HepG2 (cell line): ENCODE results near the gene TRIM62. TPM values are rescaled to one million over a fixed set of nuclear protein-coding genes. Genes with fewer than 3 reads are reported as not detected.
"Not testable (repeated sequence)": the region's sequence is repeated elsewhere in the genome, so short reads cannot be mapped to it uniquely, and the experiment has no call there.

Experiments used
- ATAC-seq: fragments of 200-7000 bp; cut with Tn5 transposase; 3 replicates; pipeline ENCODE4 v1.9.1; 2020; ENCODE audit warnings: mild to moderate bottlenecking, moderate library complexity
- BruUV-seq: library from RNA; stranded (reverse); fragments of 400-500 nt; replicated peaks from 2 replicates; lab custom pipeline; 2021; lab: Mats Ljungman, UMichigan
- CTCF ChIA-PET: fragments of 300-600 bp; formaldehyde crosslinking; extraction: SDS; loops from one replicate; lab custom pipeline; 2021; ENCODE audit warnings: low total read pairs, inconsistent platforms, low intra/inter-chr PET ratio; lab: Yijun Ruan, JAX
- POLR2A ChIA-PET: fragments of 350-600 bp; sonication (Branson Sonifier 250); formaldehyde crosslinking; loops from one replicate; lab custom pipeline; 2020; ENCODE audit warnings: antibody characterized with exemption, inconsistent platforms; lab: Yijun Ruan, JAX
- DNase-seq: peaks from one replicate; pipeline ENCODE4 v3.0.0-alpha.2; 2015; ENCODE audit warnings: low spot score
- FAIRE-seq: peaks from 3 replicates; lab custom pipeline; 2011; peaks lifted over from hg19 to GRCh38; lab: Jason Lieb, UNC
- H2AFZ ChIP-seq: one replicate; pipeline ENCODE4 v1.6.1; 2011; ENCODE audit warnings: low read length, inconsistent platforms
- H3K27ac ChIP-seq: fragments of 300-600 bp; 3 replicates; pipeline ENCODE4 v1.8.0; 2011; ENCODE audit warnings: mixed run types, mild to moderate bottlenecking, mixed read lengths, low read length, inconsistent platforms; ENCODE audit not compliant: insufficient read depth; ENCODE audit errors: extremely low read length
- H3K27me3 ChIP-seq, 2 experiments: fragments of 200-600 bp in 1 of 2; 2 replicates in 1 of 2; 3 replicates in 1 of 2; pipeline versions ENCODE4 v1.6.0 to v1.8.0; 2011; ENCODE audit warnings: low read length in 2 of 2, mild to moderate bottlenecking in 2 of 2, moderate library complexity in 2 of 2, inconsistent platforms in 1 of 2; ENCODE audit not compliant: insufficient read depth in 2 of 2, control insufficient read depth in 1 of 2
- H3K36me3 ChIP-seq, 2 experiments: fragments of 200-600 bp in 1 of 2; replicated peaks in 1 of 2; 2 replicates in 1 of 2; 3 replicates in 1 of 2; pipeline versions ENCODE4 v1.5.1 to v1.8.0; 2011; ENCODE audit warnings: low read length in 2 of 2, inconsistent platforms in 1 of 2; ENCODE audit not compliant: insufficient read depth in 2 of 2, control insufficient read depth in 1 of 2
- H3K4me1 ChIP-seq: 2 replicates; pipeline ENCODE4 v1.5.1; 2012; ENCODE audit warnings: low read length, inconsistent platforms; ENCODE audit not compliant: insufficient read depth
- H3K4me2 ChIP-seq: 2 replicates; pipeline ENCODE4 v1.6.0; 2011; ENCODE audit warnings: low read depth, low read length, inconsistent platforms
- H3K4me3 ChIP-seq, 3 experiments: fragments of 200-600 bp in 1 of 3; sonication (generic), shearing (Covaris generic) in 1 of 3; replicated peaks in 1 of 3; 2 replicates each; pipeline ENCODE4 v1.5.1; 2011 to 2016; ENCODE audit warnings: low read length in 3 of 3, inconsistent platforms in 2 of 3, low read depth in 2 of 3, mild to moderate bottlenecking in 2 of 3, control low read depth in 1 of 3, mixed read lengths in 1 of 3; ENCODE audit not compliant: insufficient read depth in 1 of 3
- H3K79me2 ChIP-seq: one replicate; pipeline ENCODE4 v1.6.1; 2011; ENCODE audit warnings: low read length, inconsistent platforms; ENCODE audit not compliant: insufficient read depth
- H3K9ac ChIP-seq: 2 replicates; pipeline ENCODE4 v1.6.0; 2011; ENCODE audit warnings: mild to moderate bottlenecking, low read depth, low read length, inconsistent platforms; ENCODE audit not compliant: insufficient read depth
- H3K9me3 ChIP-seq: 2 replicates; pipeline ENCODE4 v1.5.1; 2012; ENCODE audit warnings: mild to moderate bottlenecking, low read length
- H4K20me1 ChIP-seq: 2 replicates; pipeline ENCODE4 v1.6.0; 2011; ENCODE audit warnings: inconsistent platforms, mild to moderate bottlenecking, low read length, moderate library complexity; ENCODE audit not compliant: insufficient read depth
- AGO2 ChIP-seq: fragments of 200-400 bp; formaldehyde crosslinking; optimal IDR thresholded peaks from 2 replicates; pipeline ENCODE3; 2017; ENCODE audit warnings: mild to moderate bottlenecking, low read depth, low read length, moderate library complexity
- BATF2 ChIP-seq: sonication (generic); formaldehyde crosslinking; IDR thresholded peaks from 2 replicates; pipeline ENCODE4 v1.8.0; 2022; ENCODE audit warnings: mild to moderate bottlenecking, missing genetic modification reagents, moderate library complexity
- CTCF ChIP-seq: sonication (generic); formaldehyde crosslinking; IDR thresholded peaks from 2 replicates; pipeline ENCODE4 v1.5.0; 2020; ENCODE audit warnings: mild to moderate bottlenecking, missing genetic modification reagents, moderate library complexity
- MTF2 ChIP-seq: sonication (generic); formaldehyde crosslinking; IDR thresholded peaks from 2 replicates; pipeline ENCODE4 v1.5.0; 2020; ENCODE audit warnings: missing genetic modification reagents, borderline replicate concordance
- MZF1 ChIP-seq: sonication (generic); formaldehyde crosslinking; IDR thresholded peaks from 2 replicates; pipeline ENCODE4 v1.8.1; 2023; ENCODE audit warnings: mild to moderate bottlenecking, missing genetic modification reagents, borderline replicate concordance
- SMC3 ChIP-seq: IDR thresholded peaks from 2 replicates; pipeline ENCODE4 v1.6.1; 2011; ENCODE audit warnings: low read length, improper control_type of control experiment
- STAG1 ChIP-seq: sonication (generic); formaldehyde crosslinking; IDR thresholded peaks from 2 replicates; pipeline ENCODE4 v1.4.0; 2020; ENCODE audit warnings: missing genetic modification reagents
- XRCC5 ChIP-seq: fragments of 200-400 bp; formaldehyde crosslinking; optimal IDR thresholded peaks from 2 replicates; pipeline ENCODE3; 2017; ENCODE audit warnings: mild to moderate bottlenecking, low read length
- ZBTB7B ChIP-seq: sonication (generic); formaldehyde crosslinking; IDR thresholded peaks from 2 replicates; pipeline ENCODE4 v1.4.0; 2020; ENCODE audit warnings: missing genetic modification reagents
- ZNF687 ChIP-seq: sonication (generic); formaldehyde crosslinking; IDR thresholded peaks from 2 replicates; pipeline ENCODE4 v1.5.1; 2020; ENCODE audit warnings: mild to moderate bottlenecking, missing genetic modification reagents, moderate library complexity
- WGBS: methylation state at CpG from one replicate; pipeline ENCODE4 v1.1.6; 2017; ENCODE audit warnings: low lambda C conversion rate; 5-methylcytosine and 5-hydroxymethylcytosine counted together
- in situ Hi-C: cut with HindIII; loops from 2 replicates; pipeline ENCODE4 v1.10.0; 2017; ENCODE audit warnings: low pct_unique_long_range_greater_than_20kb; ENCODE audit not compliant: extremely low pct_ligation_motif_present
- intact Hi-C: fragments of 100-400 bp; cut with micrococcal nuclease; formaldehyde crosslinking; loops from one replicate; pipeline ENCODE4 v1.10.0; 2022; ENCODE audit not compliant: unreplicated experiment
- polyA plus RNA-seq, 8 experiments: library from polyadenylated mRNA; depleted of rRNA in 3 of 8; stranded (reverse) in 7 of 8; unstranded in 1 of 8; fragments of >200 nt; fragmentation: Illumina TruSeq in 4 of 8; extraction: Trizol in 4 of 8; gene quantifications; 2 replicates each; pipeline versions ENCODE4 v1.2.1 to v1.2.3, GENCODE V29; 2011 to 2016; ENCODE audit warnings: low read depth in 4 of 8, missing spikeins in 1 of 8, mixed read lengths in 1 of 8; ENCODE audit not compliant: insufficient read depth in 1 of 8
- total RNA-seq, 5 experiments: library from RNA; depleted of rRNA; stranded (reverse); fragments of >200 nt; fragmentation: Illumina TruSeq; extraction: Trizol; gene quantifications; 2 replicates each; pipeline ENCODE4 v1.2.3, GENCODE V29; 2016; ENCODE audit warnings: low read depth in 1 of 5

Gene TRIM62
- total and polyA plus RNA-seq, 2 of the 13 experiments (the other 11 are each of a cell fraction or from before 2014, with no cell fraction given), result 0.53 to 0.57 TPM

- 42% methylated on average over 8 of the region's 8 CpGs for WGBS
- intact Hi-C loops (no loop called here), in situ Hi-C loops (no loop called here)
- POLR2A ChIA-PET, result interaction anchor here (1.1 kb wide), 1 partner anchor 11 kb away, joined by 5 read pairs; no protein-coding TSS in a partner anchor
- no TSS peak for BruUV-seq
- peaks cover 14% of the 10 kb centered on the region for H3K4me1 ChIP-seq
- peak; percentile 43 for TF ChIP-seq STAG1 (CRISPR knock-in tag)
- TF ChIP-seq BATF2 (CRISPR knock-in tag), result 0 out of 2 replicates have a peak, but pooled peaks have one; percentile 37
- TF ChIP-seq CTCF, result peak; percentile 76
- TF ChIP-seq ZNF687 (CRISPR knock-in tag), result peak; percentile 16; the same call in 1 of the 2 replicates
- TF ChIP-seq XRCC5, result peak; percentile 44
- peak; percentile 70 for TF ChIP-seq ZBTB7B (CRISPR knock-in tag)
- TF ChIP-seq AGO2, result no peak
- TF ChIP-seq MZF1 (CRISPR knock-in tag), result no peak
- 0 out of 2 replicates have a peak, but pooled peaks have one; percentile 3 for TF ChIP-seq SMC3
- no peak for TF ChIP-seq MTF2 (CRISPR knock-in tag)
- H3K4me2 ChIP-seq, result no peak overlapping the region
- H3K9me3 ChIP-seq, result no peaks in the 10 kb centered on the region
- no peak overlapping the region for H3K27ac ChIP-seq
- no peak overlapping the region for H3K9ac ChIP-seq
- H3K27me3 ChIP-seq, result no peaks in the 10 kb centered on the region
- ATAC-seq (peak; percentile 59), FAIRE-seq (no peak), DNase-seq (peak; percentile 32)
- CTCF ChIA-PET, result no interaction called here
- no peaks in the 10 kb centered on the region for H3K79me2 ChIP-seq
- H2AFZ ChIP-seq, result no peak overlapping the region
- H3K4me3 ChIP-seq, result no peak overlapping the region
- no peaks in the 10 kb centered on the region for H3K36me3 ChIP-seq
- H4K20me1 ChIP-seq, result peaks cover 3% of the 10 kb centered on the region; the same call in 1 of the 2 replicates
Observed at GRCh38 chr1:33137800-33138199, 44.0 kb downstream of the TRIM62 start.

GRCh38 chr1:33136041-33136440, 45.8 kb downstream of the TRIM62 start:
- H2AFZ ChIP-seq, ATAC-seq, in situ Hi-C loops, H3K27me3 ChIP-seq, H3K4me2 ChIP-seq, H3K9ac ChIP-seq, H3K27ac ChIP-seq, CTCF ChIA-PET, H3K36me3 ChIP-seq, H4K20me1 ChIP-seq, intact Hi-C loops, H3K4me3 ChIP-seq, H3K79me2 ChIP-seq, FAIRE-seq, H3K9me3 ChIP-seq, BruUV-seq, DNase-seq: not testable (repeated sequence)
- POLR2A ChIA-PET, result interaction anchor here (2.1 kb wide), 1 partner anchor 9 kb away, joined by 6 read pairs; no protein-coding TSS in a partner anchor
- H3K4me1 ChIP-seq, result peaks cover 16% of the 10 kb centered on the region
- 97% methylated on average over 1 of the region's 1 CpG for WGBS
